H9 (cell line): ENCODE results near the gene CACNA1D. TPM values are rescaled to one million over a fixed set of nuclear protein-coding genes. Genes with fewer than 3 reads are reported as not detected.

Source experiments
- DNase-seq: peaks from one replicate; pipeline ENCODE4 v3.0.0-alpha.2; 2017
- H2AFZ ChIP-seq: one replicate; pipeline ENCODE4 v1.6.1; 2013; ENCODE audit warnings: mild to moderate bottlenecking, low read length, control low read depth, moderate library complexity
- H2AK5ac ChIP-seq: 2 replicates; pipeline ENCODE4 v1.6.1; 2013; ENCODE audit warnings: low read length, control low read depth, mixed read lengths; ENCODE audit not compliant: insufficient read length
- H2BK120ac ChIP-seq: one replicate; pipeline ENCODE4 v1.6.1; 2013; ENCODE audit warnings: low read depth, mild to moderate bottlenecking, low read length, control low read depth, inconsistent platforms; ENCODE audit not compliant: poor library complexity, severe bottlenecking
- H2BK12ac ChIP-seq: 2 replicates; pipeline ENCODE4 v1.6.1; 2013; ENCODE audit warnings: low read length, control low read depth, mixed read lengths, low read depth; ENCODE audit not compliant: insufficient read length
- H2BK15ac ChIP-seq: 2 replicates; pipeline ENCODE4 v1.6.1; 2013; ENCODE audit warnings: low read depth, low read length, control low read depth
- H2BK20ac ChIP-seq: one replicate; pipeline ENCODE4 v1.6.1; 2013; ENCODE audit warnings: low read depth, mild to moderate bottlenecking, low read length, control low read depth, inconsistent platforms; ENCODE audit not compliant: poor library complexity, severe bottlenecking
- H2BK5ac ChIP-seq: 2 replicates; pipeline ENCODE4 v1.6.1; 2013; ENCODE audit warnings: low read length, control low read depth, mixed read lengths; ENCODE audit not compliant: insufficient read length
- H3K14ac ChIP-seq: 2 replicates; pipeline ENCODE4 v1.6.1; 2013; ENCODE audit warnings: low read length, control low read depth; ENCODE audit not compliant: insufficient read depth
- H3K18ac ChIP-seq: 2 replicates; pipeline ENCODE4 v1.6.1; 2013; ENCODE audit warnings: low read depth, mild to moderate bottlenecking, mixed read lengths, low read length, control low read depth; ENCODE audit not compliant: insufficient read length
- H3K23ac ChIP-seq: 2 replicates; pipeline ENCODE4 v1.6.1; 2013; ENCODE audit warnings: low read length, control low read depth, mixed read lengths, low read depth; ENCODE audit not compliant: insufficient read length
- H3K23me2 ChIP-seq: 2 replicates; pipeline ENCODE4 v1.6.1; 2013; ENCODE audit warnings: low read depth, mild to moderate bottlenecking, mixed read lengths, low read length, control low read depth; ENCODE audit not compliant: insufficient read length, poor library complexity, severe bottlenecking
- H3K27ac ChIP-seq: 2 replicates; pipeline ENCODE4 v1.5.1; 2013; ENCODE audit warnings: low read length, control low read depth, mixed read lengths, low read depth; ENCODE audit not compliant: insufficient read length
- H3K27me3 ChIP-seq: 2 replicates; pipeline ENCODE4 v1.6.1; 2013; ENCODE audit warnings: low read length, control low read depth, inconsistent platforms; ENCODE audit not compliant: insufficient read depth
- H3K4ac ChIP-seq: 2 replicates; pipeline ENCODE4 v1.6.1; 2013; ENCODE audit warnings: low read depth, mild to moderate bottlenecking, control low read depth, inconsistent platforms, low read length, moderate library complexity
- H3K4me1 ChIP-seq: 2 replicates; pipeline ENCODE4 v1.6.1; 2013; ENCODE audit warnings: low read length, control low read depth, inconsistent platforms; ENCODE audit not compliant: insufficient read depth
- H3K4me2 ChIP-seq: 2 replicates; pipeline ENCODE4 v1.6.1; 2013; ENCODE audit warnings: low read length, control low read depth, mixed read lengths; ENCODE audit not compliant: insufficient read length, insufficient read depth
- H3K56ac ChIP-seq: 2 replicates; pipeline ENCODE4 v1.6.1; 2013; ENCODE audit warnings: low read depth, mild to moderate bottlenecking, mixed read lengths, low read length, control low read depth; ENCODE audit not compliant: insufficient read length
- H3K79me1 ChIP-seq: 2 replicates; pipeline ENCODE4 v1.6.1; 2013; ENCODE audit warnings: low read depth, mild to moderate bottlenecking, moderate library complexity, low read length, control low read depth, inconsistent platforms; ENCODE audit not compliant: insufficient read depth, poor library complexity, severe bottlenecking
- H3K79me2 ChIP-seq: 2 replicates; pipeline ENCODE4 v1.6.1; 2013; ENCODE audit warnings: low read length, control low read depth, inconsistent platforms; ENCODE audit not compliant: insufficient read depth
- H3K9ac ChIP-seq: 2 replicates; pipeline ENCODE4 v1.6.1; 2013; ENCODE audit warnings: low read length, control low read depth, mixed read lengths; ENCODE audit not compliant: insufficient read length; ENCODE audit errors: extremely low read depth
- H3K9me3 ChIP-seq: one replicate; pipeline ENCODE4 v1.6.1; 2013; ENCODE audit warnings: low read depth, low read length, inconsistent platforms; ENCODE audit not compliant: control insufficient read depth
- H3T11ph ChIP-seq: one replicate; pipeline ENCODE4 v1.6.1; 2013; ENCODE audit warnings: mild to moderate bottlenecking, low read length, control low read depth, inconsistent platforms
- H4K20me1 ChIP-seq: one replicate; pipeline ENCODE4 v1.6.1; 2013; ENCODE audit not compliant: control insufficient read depth, insufficient read length, insufficient read depth
- H4K5ac ChIP-seq: 2 replicates; pipeline ENCODE4 v1.6.1; 2013; ENCODE audit warnings: low read depth, mild to moderate bottlenecking, mixed read lengths, low read length, control low read depth; ENCODE audit not compliant: insufficient read length
- H4K8ac ChIP-seq: replicated peaks from 2 replicates; pipeline ENCODE4 v1.6.1; 2013; ENCODE audit warnings: low read length, control low read depth, mixed read lengths, low read depth; ENCODE audit not compliant: insufficient read length
- H4K91ac ChIP-seq: 2 replicates; pipeline ENCODE4 v1.6.1; 2013; ENCODE audit warnings: low read depth, mild to moderate bottlenecking, moderate library complexity, mixed read lengths, low read length, control low read depth; ENCODE audit not compliant: insufficient read length
- H3K27ac Mint-ChIP-seq, 3 experiments: 2 replicates in 2 of 3; 3 replicates in 1 of 3; pipeline ENCODE4 v1.8.0; 2020 to 2021; ENCODE audit warnings: mixed read lengths in 3 of 3, mild to moderate bottlenecking in 1 of 3, moderate library complexity in 1 of 3
- H3K27me3 Mint-ChIP-seq: 2 replicates; pipeline ENCODE4 v1.8.0; 2021; ENCODE audit warnings: low read depth, mild to moderate bottlenecking, moderate library complexity, mixed read lengths
- H3K36me3 Mint-ChIP-seq, 3 experiments: 2 replicates in 2 of 3; 3 replicates in 1 of 3; pipeline ENCODE4 v1.8.0; 2020 to 2021; ENCODE audit warnings: low read depth in 3 of 3, mixed read lengths in 3 of 3; ENCODE audit not compliant: insufficient read depth in 1 of 3
- H3K4me1 Mint-ChIP-seq, 2 experiments: 2 replicates each; pipeline ENCODE4 v1.8.0; 2020; ENCODE audit warnings: mixed read lengths in 2 of 2
- H3K4me3 Mint-ChIP-seq, 2 experiments: 2 replicates in 1 of 2; 3 replicates in 1 of 2; pipeline ENCODE4 v1.8.0; 2020 to 2021; ENCODE audit warnings: mild to moderate bottlenecking in 2 of 2, mixed read lengths in 2 of 2, moderate library complexity in 1 of 2
- H3K9me3 Mint-ChIP-seq, 2 experiments: 2 replicates in 1 of 2; 3 replicates in 1 of 2; pipeline ENCODE4 v1.8.0; 2020; ENCODE audit warnings: mild to moderate bottlenecking in 2 of 2, mixed read lengths in 2 of 2, moderate library complexity in 1 of 2
- WGBS: extraction: QIAGEN DNeasy Blood & Tissue Kit; methylation state at CpG from one replicate; pipeline ENCODE4 v1.1.7; 2013; ENCODE audit warnings: missing lambda C conversion rate, low lambda C conversion rate, mixed read lengths; ENCODE audit not compliant: insufficient read length; ENCODE audit errors: extremely low coverage; 5-methylcytosine and 5-hydroxymethylcytosine counted together
- total RNA-seq: library from RNA; stranded (reverse); gene quantifications from 2 replicates; pipeline ENCODE4 v1.2.1, GENCODE V29; 2021
- TF ChIP-seq, protein P1 (sequence below): fragments of 200-600 bp; sonication (generic); conservative IDR thresholded peaks from 3 replicates; pipeline ENCODE4 v1.8.0; 2021; ENCODE audit warnings: antibody characterized with exemption, mild to moderate bottlenecking

The CACNA1D gene
- total RNA-seq, 1 experiment from 2014 or later = 3.5 TPM

DNA sequence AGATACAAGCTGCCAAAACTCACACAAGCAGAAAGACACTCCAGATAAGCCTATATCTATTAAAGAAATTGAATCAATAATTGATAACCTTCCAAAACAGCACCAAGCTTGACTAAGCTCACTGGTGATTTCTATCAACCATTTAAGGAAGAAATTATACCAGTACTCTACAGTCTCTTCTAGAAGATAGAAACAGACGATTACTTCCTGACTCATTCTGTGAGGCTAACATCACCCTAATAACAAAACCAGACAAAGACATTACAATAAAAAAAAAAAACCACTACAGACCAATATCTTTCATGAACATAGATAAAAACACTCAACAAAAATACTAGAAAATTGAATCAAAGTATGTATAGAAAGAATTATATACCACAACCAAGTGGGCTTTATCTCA lies 331.6 kb downstream of the CACNA1D start:
- H3K9me3 ChIP-seq = no peaks in the 10 kb centered on the region
- H2AFZ ChIP-seq = no peak overlapping the region
- no peak for DNase-seq
- H3K56ac ChIP-seq = no peak overlapping the region
- H3K4me2 ChIP-seq = no peak overlapping the region
- H3K4me1 ChIP-seq = no peaks in the 10 kb centered on the region
- H4K20me1 ChIP-seq = no peaks in the 10 kb centered on the region
- H2AK5ac ChIP-seq = no peak overlapping the region
- Mint-ChIP-seq H3K9me3 (no peaks in the 10 kb centered on the region), H3K27me3 (no peaks in the 10 kb centered on the region), H3K36me3 (no peaks in the 10 kb centered on the region; a peak in 3 of 7 replicates), H3K4me1 (peaks cover 4 to 10% of the 10 kb centered on the region in 2 experiments; a peak in 3 of 4 replicates), H3K27ac (no peak overlapping the region; a peak in 1 of 7 replicates), H3K4me3 (no peak overlapping the region)
- no peaks in the 10 kb centered on the region for H3K79me2 ChIP-seq
- H2BK5ac ChIP-seq = no peak overlapping the region
- no peak overlapping the region for H3T11ph ChIP-seq
- no peak overlapping the region for H2BK120ac ChIP-seq
- H2BK20ac ChIP-seq = no peak overlapping the region
- no peak overlapping the region for H3K23ac ChIP-seq
- no peak overlapping the region for H2BK12ac ChIP-seq
- H3K27me3 ChIP-seq = no peaks in the 10 kb centered on the region
- WGBS = no CpG with 5 or more reads among the region's 1 CpG
- H4K91ac ChIP-seq = no peak overlapping the region
- no peaks in the 10 kb centered on the region for H3K79me1 ChIP-seq
- H3K9ac ChIP-seq = no peak overlapping the region
- no peak overlapping the region for H2BK15ac ChIP-seq
- TF ChIP-seq, protein P1, sequence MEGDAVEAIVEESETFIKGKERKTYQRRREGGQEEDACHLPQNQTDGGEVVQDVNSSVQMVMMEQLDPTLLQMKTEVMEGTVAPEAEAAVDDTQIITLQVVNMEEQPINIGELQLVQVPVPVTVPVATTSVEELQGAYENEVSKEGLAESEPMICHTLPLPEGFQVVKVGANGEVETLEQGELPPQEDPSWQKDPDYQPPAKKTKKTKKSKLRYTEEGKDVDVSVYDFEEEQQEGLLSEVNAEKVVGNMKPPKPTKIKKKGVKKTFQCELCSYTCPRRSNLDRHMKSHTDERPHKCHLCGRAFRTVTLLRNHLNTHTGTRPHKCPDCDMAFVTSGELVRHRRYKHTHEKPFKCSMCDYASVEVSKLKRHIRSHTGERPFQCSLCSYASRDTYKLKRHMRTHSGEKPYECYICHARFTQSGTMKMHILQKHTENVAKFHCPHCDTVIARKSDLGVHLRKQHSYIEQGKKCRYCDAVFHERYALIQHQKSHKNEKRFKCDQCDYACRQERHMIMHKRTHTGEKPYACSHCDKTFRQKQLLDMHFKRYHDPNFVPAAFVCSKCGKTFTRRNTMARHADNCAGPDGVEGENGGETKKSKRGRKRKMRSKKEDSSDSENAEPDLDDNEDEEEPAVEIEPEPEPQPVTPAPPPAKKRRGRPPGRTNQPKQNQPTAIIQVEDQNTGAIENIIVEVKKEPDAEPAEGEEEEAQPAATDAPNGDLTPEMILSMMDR = no peak
- H3K18ac ChIP-seq = no peak overlapping the region
- no peak overlapping the region for H4K5ac ChIP-seq
- H3K23me2 ChIP-seq = no peaks in the 10 kb centered on the region
- no peak overlapping the region for H3K14ac ChIP-seq
- H3K4ac ChIP-seq = no peak overlapping the region
- H4K8ac ChIP-seq = no peak overlapping the region
- no peak overlapping the region for H3K27ac ChIP-seq
